GM23248 (cell line): ENCODE results near the gene UBL3. TPM values are rescaled to one million over a fixed set of nuclear protein-coding genes. Genes with fewer than 3 reads are reported as not detected.

Source experiments
- DNase-seq: peaks from one replicate; pipeline ENCODE4 v3.0.0-alpha.2; 2015
- H2AFZ ChIP-seq: fragments of 200-600 bp; sonication (generic); 2 replicates; pipeline ENCODE4 v1.6.1; 2016; ENCODE audit warnings: antibody characterized with exemption
- H3F3A ChIP-seq: fragments of 200-600 bp; sonication (generic); 2 replicates; pipeline ENCODE4 v1.6.1; 2016; ENCODE audit warnings: mild to moderate bottlenecking, antibody characterized with exemption, mixed run types; ENCODE audit not compliant: insufficient read depth
- H3K27ac ChIP-seq: fragments of 200-600 bp; sonication (generic); 2 replicates; pipeline ENCODE4 v1.5.1; 2016; ENCODE audit warnings: mild to moderate bottlenecking
- H3K27me3 ChIP-seq: fragments of 200-600 bp; sonication (generic); replicated peaks from 2 replicates; pipeline ENCODE4 v1.6.1; 2016; ENCODE audit warnings: mild to moderate bottlenecking; ENCODE audit not compliant: insufficient read depth
- H3K36me3 ChIP-seq: fragments of 200-600 bp; sonication (generic); 2 replicates; pipeline ENCODE4 v1.6.1; 2016; ENCODE audit warnings: low read depth, mild to moderate bottlenecking
- H3K4me1 ChIP-seq: fragments of 200-600 bp; sonication (generic); 2 replicates; pipeline ENCODE4 v1.6.1; 2016; ENCODE audit warnings: mild to moderate bottlenecking; ENCODE audit not compliant: insufficient read depth
- H3K4me2 ChIP-seq: fragments of 200-600 bp; sonication (generic); one replicate; pipeline ENCODE4 v1.6.1; 2016; ENCODE audit warnings: mild to moderate bottlenecking; ENCODE audit not compliant: unreplicated experiment
- H3K4me3 ChIP-seq: fragments of 200-600 bp; sonication (generic); 2 replicates; pipeline ENCODE4 v1.5.1; 2016; ENCODE audit warnings: mild to moderate bottlenecking
- H3K79me2 ChIP-seq: fragments of 200-600 bp; sonication (generic); 2 replicates; pipeline ENCODE4 v1.6.1; 2016; ENCODE audit warnings: mild to moderate bottlenecking; ENCODE audit not compliant: insufficient read depth
- H3K9ac ChIP-seq: fragments of 200-600 bp; sonication (generic); 2 replicates; pipeline ENCODE4 v1.6.1; 2016; ENCODE audit warnings: mild to moderate bottlenecking
- H3K9me2 ChIP-seq: fragments of 200-600 bp; sonication (generic); 2 replicates; pipeline ENCODE4 v1.6.1; 2016; ENCODE audit warnings: mixed run types, mild to moderate bottlenecking, moderate library complexity; ENCODE audit not compliant: insufficient read depth
- H3K9me3 ChIP-seq: fragments of 200-600 bp; sonication (generic); one replicate; pipeline ENCODE4 v1.6.1; 2017; ENCODE audit warnings: low read depth
- H4K20me1 ChIP-seq: fragments of 200-600 bp; sonication (generic); 2 replicates; pipeline ENCODE4 v1.6.0; 2016; ENCODE audit not compliant: insufficient read depth
- EZH2 ChIP-seq: fragments of 200-600 bp; sonication (generic); IDR thresholded peaks from 2 replicates; pipeline ENCODE4 v1.6.1; 2018; ENCODE audit warnings: antibody characterized with exemption, mild to moderate bottlenecking; ENCODE audit not compliant: insufficient read depth, poor library complexity, severe bottlenecking
- EZH2phosphoT487 ChIP-seq: fragments of 200-600 bp; sonication (generic); IDR thresholded peaks from 2 replicates; pipeline ENCODE4 v1.6.1; 2018; ENCODE audit warnings: antibody characterized with exemption, moderate library complexity, mild to moderate bottlenecking, low read depth; ENCODE audit not compliant: insufficient read depth
- WGBS, 2 experiments: methylation state at CpG; one replicate each; pipeline ENCODE4 v1.1.6; 2015 to 2017; ENCODE audit warnings: low lambda C conversion rate in 2 of 2, low coverage in 1 of 2; ENCODE audit errors: missing lambda C conversion rate in 2 of 2; 5-methylcytosine and 5-hydroxymethylcytosine counted together
- in situ Hi-C: fragments of 300-500 bp; cut with MboI; formaldehyde crosslinking; loops from 2 replicates; pipeline ENCODE4 v1.15.0; 2020
- polyA plus RNA-seq: library from polyadenylated mRNA; unstranded; fragments of >200 nt; fragmentation: Nextera tagmentation; extraction: Ambion mirVana; gene quantifications from 2 replicates; pipeline ENCODE4 v1.2.1, GENCODE V29; 2016
- total RNA-seq: library from RNA; depleted of rRNA; stranded (reverse); fragments of >200 nt; shearing (Covaris generic); gene quantifications from 2 replicates; pipeline ENCODE4 v1.2.3, GENCODE V29; 2014

The UBL3 gene
- total and polyA plus RNA-seq, 2 experiments from 2014 or later, result 85.8 to 99.3 TPM

DNA sequence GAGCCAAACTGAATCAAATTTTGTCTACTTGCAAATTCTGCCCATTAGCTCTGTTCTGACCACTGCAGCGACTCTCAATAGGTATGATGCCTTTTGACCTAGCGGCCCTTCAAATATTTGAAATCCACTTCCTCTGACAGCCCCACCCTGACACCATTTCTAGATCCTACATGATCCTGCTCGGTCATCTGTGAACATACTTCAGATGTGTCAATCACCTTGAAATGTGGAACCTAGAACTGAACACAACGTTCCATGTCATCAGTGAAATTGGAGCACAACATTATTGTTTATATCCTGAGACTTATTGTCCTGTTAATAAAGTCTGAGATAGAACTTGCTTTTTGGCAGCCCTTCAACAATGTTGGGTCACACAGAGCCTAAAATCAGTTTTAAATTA is 98.2 kb downstream of the UBL3 start:
- Histone ChIP-seq H3K27me3 (no peaks in the 10 kb centered on the region), H3K4me2 (no peak overlapping the region), H4K20me1 (no peaks in the 10 kb centered on the region), H3K36me3 (no peaks in the 10 kb centered on the region), H3K27ac (no peak overlapping the region), H3K79me2 (no peaks in the 10 kb centered on the region), H2AFZ (no peak overlapping the region), H3K9ac (no peak overlapping the region), H3K4me3 (no peak overlapping the region), H3K4me1 (peaks cover 7% of the 10 kb centered on the region; the same call in 1 of the 2 replicates), H3K9me3 (no peaks in the 10 kb centered on the region), H3K9me2 (no peaks in the 10 kb centered on the region), H3F3A (peaks cover 13% of the 10 kb centered on the region; the same call in 1 of the 2 replicates)
- TF ChIP-seq EZH2phosphoT487, result no peak
- no peak for TF ChIP-seq EZH2
- in situ Hi-C loops, result no loop called here
- 70 to 78% methylated on average over 4 of the region's 4 CpGs for WGBS, 2 experiments
- DNase-seq, result no peak

DNA sequence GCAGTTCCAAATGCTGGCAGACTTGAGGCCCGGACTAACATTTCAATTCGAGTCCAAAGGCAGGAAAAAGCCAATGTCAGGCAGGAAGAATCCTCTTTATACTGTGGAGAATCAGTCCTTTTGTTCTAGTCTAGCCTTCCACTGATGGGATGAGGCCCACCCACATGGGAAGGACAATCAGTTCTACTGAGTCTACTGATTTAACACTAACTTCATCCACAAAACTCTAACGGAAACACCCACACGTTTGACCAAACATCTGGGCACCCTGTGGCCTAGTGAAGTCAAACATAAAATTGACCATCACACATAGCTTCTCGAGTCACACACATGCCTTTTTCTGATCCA is 100.3 kb downstream of the UBL3 start:
- no peak overlapping the region for H3K27ac ChIP-seq
- no peaks in the 10 kb centered on the region for H4K20me1 ChIP-seq
- H2AFZ ChIP-seq, result peak overlapping the region; percentile 69
- no peaks in the 10 kb centered on the region for H3K36me3 ChIP-seq
- 25 to 29% methylated on average over 5 of the region's 5 CpGs for WGBS, 2 experiments
- H3K27me3 ChIP-seq, result no peaks in the 10 kb centered on the region
- peaks cover 10% of the 10 kb centered on the region for H3K4me1 ChIP-seq
- no peaks in the 10 kb centered on the region for H3K9me2 ChIP-seq
- H3K4me3 ChIP-seq, result no peak overlapping the region
- H3K79me2 ChIP-seq, result no peaks in the 10 kb centered on the region
- DNase-seq, result no peak
- TF ChIP-seq EZH2 (no peak), EZH2phosphoT487 (no peak)
- H3K4me2 ChIP-seq, result no peak overlapping the region
- H3K9me3 ChIP-seq, result no peaks in the 10 kb centered on the region
- H3F3A ChIP-seq, result peaks cover 7% of the 10 kb centered on the region; the same call in 1 of the 2 replicates
- H3K9ac ChIP-seq, result no peak overlapping the region
- in situ Hi-C loops, result no loop called here

DNA sequence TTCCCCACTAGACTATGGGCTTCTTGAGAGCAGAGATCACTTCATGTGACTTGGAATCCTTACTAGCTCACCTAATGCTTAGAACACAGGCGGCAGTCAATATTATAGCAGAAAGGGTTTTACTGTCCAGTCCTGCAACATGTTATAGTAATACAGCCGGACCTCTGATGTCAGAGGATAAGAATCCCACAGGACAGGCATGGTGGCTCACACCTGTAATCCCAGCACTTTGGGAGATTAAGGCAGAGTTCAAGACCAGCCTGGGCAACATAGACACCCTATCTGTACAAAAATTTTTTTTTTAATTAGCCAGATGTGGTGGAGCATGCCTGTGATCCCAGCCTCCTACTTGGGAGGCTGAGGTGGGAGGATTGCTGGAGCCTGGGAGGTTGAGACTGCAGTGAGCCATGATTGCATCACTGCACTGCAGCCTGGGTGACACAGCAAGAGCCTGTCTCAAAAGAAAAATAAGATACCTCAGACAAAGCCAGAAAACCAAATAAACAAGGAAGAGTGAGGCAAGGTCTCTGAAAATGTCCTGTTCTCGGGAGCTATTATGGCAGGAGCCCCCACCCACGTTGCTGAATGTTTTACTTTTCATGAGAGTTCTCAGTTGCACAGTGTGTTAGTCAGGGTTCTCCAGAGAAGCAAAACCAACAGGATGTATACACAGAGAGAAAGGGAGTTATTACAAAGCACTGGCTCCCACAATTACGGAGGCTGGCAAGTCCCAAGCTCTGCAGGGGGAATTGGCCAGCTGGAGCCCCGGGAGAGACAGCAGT is 100.8 kb downstream of the UBL3 start:
- H3K27ac ChIP-seq, result no peak overlapping the region
- TF ChIP-seq EZH2phosphoT487 (no peak), EZH2 (no peak)
- no peaks in the 10 kb centered on the region for H3K9me2 ChIP-seq
- no peak overlapping the region for H3K9ac ChIP-seq
- H2AFZ ChIP-seq, result peak overlapping the region; percentile 69
- no peak overlapping the region for H3K4me3 ChIP-seq
- H3K36me3 ChIP-seq, result no peaks in the 10 kb centered on the region
- in situ Hi-C loops, result no loop called here
- H3K4me1 ChIP-seq, result peaks cover 10% of the 10 kb centered on the region
- peak; percentile 40 for DNase-seq
- H3K79me2 ChIP-seq, result no peaks in the 10 kb centered on the region
- no peak overlapping the region for H3K4me2 ChIP-seq
- WGBS, 2 experiments, result 39 to 42% methylated on average over 6 of the region's 6 CpGs
- H3F3A ChIP-seq, result peaks cover 7% of the 10 kb centered on the region; the same call in 1 of the 2 replicates
- H3K27me3 ChIP-seq, result no peaks in the 10 kb centered on the region
- no peaks in the 10 kb centered on the region for H3K9me3 ChIP-seq
- H4K20me1 ChIP-seq, result no peaks in the 10 kb centered on the region

DNA sequence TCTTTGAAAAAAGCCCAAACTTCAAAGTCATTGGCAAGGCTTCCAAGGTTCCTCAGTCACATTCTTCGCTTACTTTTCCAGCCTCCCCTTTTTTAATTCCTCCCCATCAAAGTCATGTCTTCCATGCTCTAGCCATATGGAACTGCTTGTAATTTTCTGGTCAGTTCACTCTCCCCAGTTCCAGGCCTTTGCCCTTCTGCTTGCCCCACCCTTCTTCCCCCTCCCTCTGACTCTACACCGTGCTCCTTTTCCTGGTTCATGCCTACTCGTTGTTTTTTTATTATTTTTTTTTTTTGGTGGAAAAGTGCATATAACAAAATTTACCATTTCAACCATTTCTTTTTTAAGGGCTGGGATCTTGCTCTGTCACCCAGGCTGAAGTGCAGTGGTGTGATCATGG is 102.3 kb downstream of the UBL3 start:
- H3K79me2 ChIP-seq, result no peaks in the 10 kb centered on the region
- H4K20me1 ChIP-seq, result no peaks in the 10 kb centered on the region
- no peaks in the 10 kb centered on the region for H3K36me3 ChIP-seq
- no peak overlapping the region for H3K4me2 ChIP-seq
- no peaks in the 10 kb centered on the region for H3K27me3 ChIP-seq
- no peaks in the 10 kb centered on the region for H3K9me2 ChIP-seq
- no peak overlapping the region for H3K27ac ChIP-seq
- H3K4me1 ChIP-seq, result peaks cover 12% of the 10 kb centered on the region
- in situ Hi-C loops, result no loop called here
- no peak overlapping the region for H2AFZ ChIP-seq
- no peak for TF ChIP-seq EZH2phosphoT487
- no peak for TF ChIP-seq EZH2
- no peaks in the 10 kb centered on the region for H3K9me3 ChIP-seq
- DNase-seq, result no peak
- no peak overlapping the region for H3K9ac ChIP-seq
- WGBS, 2 experiments, result 73 to 85% methylated on average over 3 of the region's 3 CpGs
- peaks cover 15% of the 10 kb centered on the region for H3F3A ChIP-seq
- H3K4me3 ChIP-seq, result no peak overlapping the region
